ENCODE measurements around the gene HASPIN. TPM values are rescaled to one million over a fixed set of nuclear protein-coding genes. Genes with fewer than 3 reads are reported as not detected.
A peak's percentile ranks its signal among the peaks of the same experiment; 100 is the strongest.

The HASPIN gene
- total and polyA plus RNA-seq, 2 of the 8 experiments (the other 6 are each of a cell fraction or from before 2014, with no cell fraction given) = 7.8 to 29.5 TPM

GRCh38 chr17:3688852-3689261, 34.8 kb upstream of the HASPIN start:
- no peak overlapping the region for H3K56ac ChIP-seq (replicated peaks; ENCODE audit: insufficient read length, low read depth, low read length)
- no peak overlapping the region for H3K27ac ChIP-seq (ENCODE audit: low read depth, low read length)
- 91% methylated on average over 11 of the region's 14 CpGs; no CpG with 5 or more reads in 1 of the 2 experiments for WGBS, 2 experiments (ENCODE audit: extremely low coverage in 1 of 2, insufficient coverage in 1 of 2, insufficient read length in 1 of 2, insufficient replicate concordance in 2 of 2, low coverage in 1 of 2, low lambda C conversion rate in 2 of 2, missing lambda C conversion rate in 1 of 2)
- no peaks in the 10 kb centered on the region for H3K79me1 ChIP-seq (ENCODE audit: low read depth, low read length)
- no peak overlapping the region for H3K14ac ChIP-seq (ENCODE audit: insufficient read length)
- no peak overlapping the region for H3K23ac ChIP-seq (ENCODE audit: insufficient read length)
- DNase-seq (ENCODE audit: low read depth in 1 of 2, low spot score in 2 of 2) = peak in 1 of 2 experiments; percentile 45
- no peak overlapping the region for H3K18ac ChIP-seq (ENCODE audit: extremely low read depth, low read length)
- no peaks in the 10 kb centered on the region for H3K36me3 ChIP-seq (ENCODE audit: control insufficient read depth in 2 of 4, insufficient read depth in 4 of 4, low read length in 3 of 4)
- no peak for TF ChIP-seq TEAD4 (IDR thresholded peaks at IDR 0.05; ENCODE audit: low read depth, low read length)
- TF ChIP-seq PHF8 (conservative IDR thresholded peaks at IDR 0.05; ENCODE audit: low read depth, low read length) = no peak
- no peak for TF ChIP-seq EP300 (IDR thresholded peaks at IDR 0.05; ENCODE audit: borderline replicate concordance in 1 of 2, low read depth in 2 of 2, low read length in 2 of 2)
- TF ChIP-seq CREB1 (IDR thresholded peaks at IDR 0.05) = no peak
- TF ChIP-seq TAF1 (IDR thresholded peaks at IDR 0.05; ENCODE audit: low read depth, low read length) = no peak
- no peak for TF ChIP-seq CBX5 (IDR thresholded peaks at IDR 0.05; ENCODE audit: low read depth, low read length)
- TF ChIP-seq SRF (IDR thresholded peaks at IDR 0.05; ENCODE audit: low read depth, low read length) = no peak
- no peak for TF ChIP-seq RBBP5 (IDR thresholded peaks at IDR 0.05; ENCODE audit: borderline replicate concordance, low read depth, low read length)
- no peak for TF ChIP-seq USF2 (IDR thresholded peaks at IDR 0.05; ENCODE audit: low read length)
- TF ChIP-seq RAD21 (IDR thresholded peaks at IDR 0.05 in 1 of 2, conservative IDR thresholded peaks at IDR 0.05 in 1 of 2; ENCODE audit: low read depth in 2 of 2, low read length in 2 of 2) = no peak
- no peak for TF ChIP-seq FOSL1 (IDR thresholded peaks at IDR 0.05; ENCODE audit: insufficient read depth, low read depth, low read length)
- H2AK5ac ChIP-seq (ENCODE audit: low read depth, low read length) = no peak overlapping the region
- H3K9ac ChIP-seq (replicated peaks in 1 of 4; ENCODE audit: extremely low read depth in 1 of 4, low read depth in 3 of 4, low read length in 3 of 4) = no peak overlapping the region
- H4K5ac ChIP-seq (ENCODE audit: insufficient read length, low read depth, low read length) = no peak overlapping the region
- H2BK120ac ChIP-seq (replicated peaks; ENCODE audit: low read depth, low read length) = no peak overlapping the region
- no peak overlapping the region for H3K4me3 ChIP-seq (ENCODE audit: extremely low read depth in 1 of 4, insufficient read depth in 2 of 4, low read depth in 3 of 4, low read length in 4 of 4)
- ChIA-PET POLR2A (ENCODE audit: partially characterized antibody) (interaction anchor here (0.6 kb wide), 1 partner anchor 204 kb away, joined by 3 read pairs; the partner anchor contains the start of gene CAMKK1), CTCF (ENCODE audit: partially characterized antibody) (interaction anchor here (1.4 to 3.2 kb wide), 3 partner anchors 10 to 15 kb away, joined by 3 to 17 read pairs (median 4); no protein-coding TSS in a partner anchor)
- H2BK20ac ChIP-seq (ENCODE audit: low read length) = no peak overlapping the region
- H3K27me3 ChIP-seq (replicated peaks in 1 of 4; ENCODE audit: control insufficient read depth in 3 of 4, extremely low read depth in 1 of 4, insufficient read depth in 3 of 4, low read length in 3 of 4) = no peaks in the 10 kb centered on the region
- no peak overlapping the region for H3K4ac ChIP-seq (replicated peaks; ENCODE audit: insufficient read length, low read depth, low read length)
- 0 out of 2 replicates have a peak overlapping the region, but pooled peaks have one; percentile 7 for H2BK5ac ChIP-seq (ENCODE audit: low read depth, low read length)
- no peak overlapping the region for H3K4me2 ChIP-seq (ENCODE audit: insufficient read depth in 1 of 2, low read depth in 2 of 2, low read length in 2 of 2)
- H4K20me1 ChIP-seq (replicated peaks in 1 of 2; ENCODE audit: control insufficient read depth in 1 of 2, insufficient read depth in 2 of 2, low read length in 2 of 2) = peaks cover 0 to 4% of the 10 kb centered on the region in 2 experiments
- no peak overlapping the region for H2BK15ac ChIP-seq (ENCODE audit: low read length)
- no peaks in the 10 kb centered on the region for H3K9me3 ChIP-seq (ENCODE audit: insufficient read depth in 2 of 2, low read depth in 1 of 2, low read length in 1 of 2)
- peaks cover 0 to 3% (median 0%) of the 10 kb centered on the region in 4 experiments; a peak in 3 of 7 replicates for H3K4me1 ChIP-seq (replicated peaks in 1 of 4; ENCODE audit: control insufficient read depth in 3 of 4, insufficient read depth in 4 of 4, low read length in 3 of 4)
- no peak overlapping the region for H2BK12ac ChIP-seq (ENCODE audit: low read depth, low read length)
- no peak overlapping the region for H4K91ac ChIP-seq (replicated peaks; ENCODE audit: insufficient read length, low read length)
- no peaks in the 10 kb centered on the region for H3K23me2 ChIP-seq (ENCODE audit: low read depth, low read length)
- H2AFZ ChIP-seq (ENCODE audit: low read length) = no peak overlapping the region
- no peak for FAIRE-seq
- no peak overlapping the region for H4K8ac ChIP-seq (ENCODE audit: extremely low read depth, insufficient read depth, low read length)
- no peaks in the 10 kb centered on the region for H3K79me2 ChIP-seq (ENCODE audit: control insufficient read depth in 1 of 2, insufficient read depth in 2 of 2, low read length in 2 of 2)

Measured in H1 (cell line).